GM23338 (cell line): ENCODE measurements around the gene COL4A2. TPM values are rescaled to one million over a fixed set of nuclear protein-coding genes. Genes with fewer than 3 reads are reported as not detected.

Experiments used
- CTCF ChIP-seq, 2 experiments: fragments of 200-600 bp in 1 of 2; sonication (generic) in 1 of 2; conservative IDR thresholded peaks; 2 replicates each; pipeline versions ENCODE4 v1.5.1 to v1.6.1; 2016 to 2017; ENCODE audit warnings: antibody characterized with exemption in 2 of 2, low read depth in 2 of 2, mild to moderate bottlenecking in 2 of 2, moderate library complexity in 1 of 2
- ETS1 ChIP-seq: IDR thresholded peaks from 2 replicates; pipeline ENCODE4 v1.6.1; 2016; ENCODE audit warnings: antibody characterized with exemption
- ZNF462 ChIP-seq: fragments of 250-450 bp; sonication (Bioruptor Pico); IDR thresholded peaks from 2 replicates; pipeline ENCODE4 v1.5.0; 2020; ENCODE audit warnings: mild to moderate bottlenecking, moderate library complexity
- polyA plus RNA-seq: library from polyadenylated mRNA; unstranded; fragments of >200 nt; fragmentation: Nextera tagmentation; extraction: Ambion mirVana; gene quantifications from 2 replicates; pipeline ENCODE4 v1.2.1, GENCODE V29; 2016
- total RNA-seq: library from RNA; depleted of rRNA; stranded (reverse); fragments of >200 nt; shearing (Covaris generic); gene quantifications from 2 replicates; pipeline ENCODE4 v1.2.3, GENCODE V29; 2014

Gene COL4A2
- total and polyA plus RNA-seq, 2 experiments from 2014 or later: 37.4 to 131 TPM

GRCh38 chr13:110306340-110306959, 634 bp upstream of the COL4A2 start (continued):
- no peak for TF ChIP-seq ZNF462
- TF ChIP-seq ETS1: no peak
- TF ChIP-seq CTCF (conservative IDR thresholded peaks at IDR 0.05; ENCODE audit: low read depth in 2 of 2): no peak
